RWPE2 (cell line): ENCODE measurements around the gene MCC.

Source experiments
- ATAC-seq: fragments of 200-7000 bp; cut with Tn5 transposase; 3 replicates; pipeline ENCODE4 v1.9.1; 2021; ENCODE audit warnings: low read depth
- DNase-seq: peaks from one replicate; pipeline ENCODE4 v3.0.0-alpha.2; 2020; ENCODE audit warnings: low spot score
- H3K27ac ChIP-seq: fragments of 450-650 bp; 2 replicates; pipeline ENCODE4 v1.5.1; 2017; ENCODE audit warnings: mild to moderate bottlenecking; ENCODE audit not compliant: poor library complexity, severe bottlenecking
- H3K27me3 ChIP-seq: fragments of 250-450 bp; sonication (Bioruptor Pico); 2 replicates; pipeline ENCODE4 v1.5.1; 2021; ENCODE audit warnings: mild to moderate bottlenecking, moderate library complexity; ENCODE audit not compliant: insufficient read depth, poor library complexity, severe bottlenecking
- H3K36me3 ChIP-seq: fragments of 250-450 bp; sonication (Bioruptor Pico); 2 replicates; pipeline ENCODE4 v1.5.1; 2020; ENCODE audit warnings: low read depth, mild to moderate bottlenecking, moderate library complexity
- H3K4me1 ChIP-seq: fragments of 250-450 bp; sonication (Bioruptor Pico); 2 replicates; pipeline ENCODE4 v1.5.1; 2021; ENCODE audit warnings: mild to moderate bottlenecking, moderate library complexity; ENCODE audit not compliant: insufficient read depth, poor library complexity, severe bottlenecking
- H3K4me3 ChIP-seq: fragments of 250-450 bp; sonication (Bioruptor Pico); 2 replicates; pipeline ENCODE4 v1.5.1; 2021; ENCODE audit warnings: mild to moderate bottlenecking, moderate library complexity; ENCODE audit not compliant: severe bottlenecking
- H3K9me3 ChIP-seq: fragments of 250-450 bp; sonication (Bioruptor Pico); 2 replicates; pipeline ENCODE4 v1.5.1; 2021; ENCODE audit warnings: mild to moderate bottlenecking, moderate library complexity; ENCODE audit not compliant: severe bottlenecking
- CTCF ChIP-seq: fragments of 450-650 bp; IDR thresholded peaks from one replicate; pipeline ENCODE4 v1.5.1; 2017; ENCODE audit warnings: mild to moderate bottlenecking, moderate library complexity; ENCODE audit not compliant: poor library complexity, severe bottlenecking

Gene MCC

GRCh38 chr5:113124914-113125313 lies 363.3 kb downstream of the MCC start:
- ATAC-seq, result no peak
- Histone ChIP-seq H3K9me3 (no peaks in the 10 kb centered on the region), H3K4me3 (no peak overlapping the region), H3K27me3 (no peaks in the 10 kb centered on the region), H3K4me1 (peaks cover 17% of the 10 kb centered on the region), H3K36me3 (no peaks in the 10 kb centered on the region), H3K27ac (no peak overlapping the region)
- no peak for TF ChIP-seq CTCF
- no peak for DNase-seq

GRCh38 chr5:113124265-113124664 lies 364.0 kb downstream of the MCC start:
- Histone ChIP-seq H3K36me3 (no peaks in the 10 kb centered on the region), H3K4me1 (peaks cover 17% of the 10 kb centered on the region), H3K27me3 (no peaks in the 10 kb centered on the region), H3K4me3 (no peak overlapping the region), H3K27ac (no peak overlapping the region), H3K9me3 (no peaks in the 10 kb centered on the region)
- DNase-seq (no peak), ATAC-seq (no peak)
- no peak for TF ChIP-seq CTCF

- TF ChIP-seq CTCF, result peak; percentile 28
- Histone ChIP-seq H3K27ac (no peak overlapping the region), H3K27me3 (no peaks in the 10 kb centered on the region), H3K9me3 (no peaks in the 10 kb centered on the region), H3K36me3 (no peaks in the 10 kb centered on the region), H3K4me3 (no peak overlapping the region), H3K4me1 (peaks cover 17% of the 10 kb centered on the region)
- no peak for DNase-seq
- no peak for ATAC-seq
These were observed 364.6 kb downstream of the MCC start for GRCh38 chr5:113123618-113124017.

- Histone ChIP-seq H3K4me1 (peaks cover 26% of the 10 kb centered on the region), H3K9me3 (no peaks in the 10 kb centered on the region), H3K4me3 (no peak overlapping the region), H3K27me3 (no peaks in the 10 kb centered on the region), H3K36me3 (no peaks in the 10 kb centered on the region), H3K27ac (peak overlapping the region; percentile 75)
- DNase-seq (no peak), ATAC-seq (peak; percentile 87)
- TF ChIP-seq CTCF, result peak; percentile 72
These were observed 366.2 kb downstream of the MCC start for GRCh38 chr5:113122053-113122452.

- H3K27me3 ChIP-seq, result no peaks in the 10 kb centered on the region
- DNase-seq, result no peak
- ATAC-seq, result no peak
- H3K36me3 ChIP-seq, result no peaks in the 10 kb centered on the region
- no peak overlapping the region for H3K4me3 ChIP-seq
- H3K27ac ChIP-seq, result no peak overlapping the region
- H3K9me3 ChIP-seq, result no peaks in the 10 kb centered on the region
- no peak for TF ChIP-seq CTCF
- H3K4me1 ChIP-seq, result peaks cover 26% of the 10 kb centered on the region
These were observed 368.9 kb downstream of the MCC start for GRCh38 chr5:113119246-113119924.
